GM19238 (cell line): ENCODE data around the gene MRPL28.
A peak's percentile ranks its signal among the peaks of the same experiment; 100 is the strongest.
"Not testable (repeated sequence)": the region's sequence is repeated elsewhere in the genome, so short reads cannot be mapped to it uniquely, and the experiment has no call there.

Experiments used
- DNase-seq: peaks from one replicate; pipeline ENCODE4 v3.0.0; 2011; ENCODE audit warnings: low spot score; ENCODE audit not compliant: insufficient read length

MRPL28 gene

GRCh38 chr16:391885-392335 lies 21.6 kb upstream of the MRPL28 start:
- DNase-seq = peak; percentile 64

- no peak for DNase-seq
These were observed 19.0 kb upstream of the MRPL28 start for GRCh38 chr16:389352-389751.

GRCh38 chr16:387761-388666 lies 17.7 kb upstream of the MRPL28 start:
- DNase-seq = not testable (repeated sequence)

- DNase-seq = no peak
These were observed 16.4 kb upstream of the MRPL28 start for GRCh38 chr16:386641-387156.

- DNase-seq = peak; percentile 60
These were observed 13.2 kb upstream of the MRPL28 start for GRCh38 chr16:383326-384051.

GRCh38 chr16:381789-382717 lies 11.7 kb upstream of the MRPL28 start, which contains the start of gene PGAP6:
TSS of gene PGAP6 (minus strand) at chr16:381978. CDS start at chr16:381821, 157 bp downstream.
- DNase-seq = peak; percentile 93

- no peak for DNase-seq
These were observed 10.9 kb upstream of the MRPL28 start for GRCh38 chr16:381012-381788.

GRCh38 chr16:380762-381011 lies 10.3 kb upstream of the MRPL28 start:
- DNase-seq = no peak

- DNase-seq = no peak
These were observed 9.8 kb upstream of the MRPL28 start for GRCh38 chr16:379961-380761.

GRCh38 chr16:379183-379960 lies 9.0 kb upstream of the MRPL28 start:
- DNase-seq = no peak

- no peak for DNase-seq
These were observed 8.5 kb upstream of the MRPL28 start for GRCh38 chr16:378821-379182.

GRCh38 chr16:378113-378820 lies 7.9 kb upstream of the MRPL28 start:
- not testable (repeated sequence) for DNase-seq

GRCh38 chr16:377419-377951 lies 7.1 kb upstream of the MRPL28 start:
- no peak for DNase-seq

- DNase-seq = no peak
These were observed 6.6 kb upstream of the MRPL28 start for GRCh38 chr16:376817-377418.

- no peak for DNase-seq
These were observed 5.8 kb upstream of the MRPL28 start for GRCh38 chr16:375927-376816.

GRCh38 chr16:375212-375611 lies 4.9 kb upstream of the MRPL28 start:
- DNase-seq = no peak

- no peak for DNase-seq
These were observed 4.2 kb upstream of the MRPL28 start for GRCh38 chr16:374616-374926.
